HEK293 (cell line): ENCODE measurements around the gene ZNF358.

Source experiments
- CTCF ChIP-seq: fragments of 450-650 bp; formaldehyde crosslinking; IDR thresholded peaks from 2 replicates; pipeline ENCODE4 v1.5.1; 2016; ENCODE audit warnings: missing biosample characterization, missing genetic modification characterization
- GFI1B ChIP-seq: fragments of 450-650 bp; formaldehyde crosslinking; IDR thresholded peaks from 2 replicates; pipeline ENCODE4 v1.5.1; 2016; ENCODE audit warnings: missing biosample characterization, missing genetic modification characterization
- HOXC10 ChIP-seq: sonication (generic); formaldehyde crosslinking; IDR thresholded peaks from 2 replicates; pipeline ENCODE4 v1.8.1; 2023; ENCODE audit warnings: mild to moderate bottlenecking, missing genetic modification reagents
- INSM2 ChIP-seq: fragments of 450-650 bp; formaldehyde crosslinking; IDR thresholded peaks from 2 replicates; pipeline ENCODE4 v1.5.1; 2016; ENCODE audit warnings: missing biosample characterization, missing genetic modification characterization
- KLF8 ChIP-seq: fragments of 450-650 bp; formaldehyde crosslinking; IDR thresholded peaks from 2 replicates; pipeline ENCODE4 v1.5.1; 2016; ENCODE audit warnings: missing biosample characterization, missing genetic modification characterization
- PRDM1 ChIP-seq: fragments of 450-650 bp; formaldehyde crosslinking; IDR thresholded peaks from 2 replicates; pipeline ENCODE4; 2016; ENCODE audit warnings: missing biosample characterization, missing genetic modification characterization
- ZBTB10 ChIP-seq: fragments of 450-650 bp; formaldehyde crosslinking; IDR thresholded peaks from 2 replicates; pipeline ENCODE4 v1.5.1; 2016; ENCODE audit warnings: missing biosample characterization, missing genetic modification characterization
- ZBTB26 ChIP-seq: fragments of 450-650 bp; formaldehyde crosslinking; optimal IDR thresholded peaks from 2 replicates; pipeline ENCODE3; 2016; ENCODE audit warnings: missing biosample characterization, mild to moderate bottlenecking, missing genetic modification characterization
- ZFP69B ChIP-seq: fragments of 450-650 bp; formaldehyde crosslinking; IDR thresholded peaks from 2 replicates; pipeline ENCODE4 v1.5.1; 2016; ENCODE audit warnings: missing biosample characterization, missing genetic modification characterization
- ZNF146 ChIP-seq: fragments of 450-650 bp; formaldehyde crosslinking; IDR thresholded peaks from 2 replicates; pipeline ENCODE4 v1.5.1; 2016; ENCODE audit warnings: missing biosample characterization, missing genetic modification characterization
- ZNF2 ChIP-seq: fragments of 450-650 bp; formaldehyde crosslinking; IDR thresholded peaks from 2 replicates; pipeline ENCODE4 v1.5.1; 2016; ENCODE audit warnings: missing biosample characterization, missing genetic modification characterization
- ZNF223 ChIP-seq: fragments of 450-650 bp; formaldehyde crosslinking; IDR thresholded peaks from 2 replicates; pipeline ENCODE4 v1.5.1; 2016; ENCODE audit warnings: missing biosample characterization, missing genetic modification characterization
- ZNF26 ChIP-seq: fragments of 450-650 bp; formaldehyde crosslinking; IDR thresholded peaks from 2 replicates; pipeline ENCODE4 v1.5.1; 2016; ENCODE audit warnings: missing biosample characterization, missing genetic modification characterization
- ZNF302 ChIP-seq: fragments of 450-650 bp; formaldehyde crosslinking; IDR thresholded peaks from 2 replicates; pipeline ENCODE4 v1.5.1; 2016; ENCODE audit warnings: missing biosample characterization, missing genetic modification characterization, low read depth
- ZNF311 ChIP-seq: fragments of 450-650 bp; formaldehyde crosslinking; IDR thresholded peaks from 2 replicates; pipeline ENCODE4 v1.5.1; 2017; ENCODE audit warnings: missing biosample characterization, missing genetic modification characterization, borderline replicate concordance
- ZNF354C ChIP-seq: fragments of 450-650 bp; formaldehyde crosslinking; IDR thresholded peaks from 2 replicates; pipeline ENCODE4 v1.5.1; 2016; ENCODE audit warnings: missing biosample characterization, missing genetic modification characterization, low read depth, borderline replicate concordance
- ZNF391 ChIP-seq: fragments of 450-650 bp; formaldehyde crosslinking; IDR thresholded peaks from 2 replicates; pipeline ENCODE4 v1.5.1; 2016; ENCODE audit warnings: low read depth, missing biosample characterization, missing genetic modification characterization, borderline replicate concordance
- ZNF433 ChIP-seq: fragments of 450-650 bp; formaldehyde crosslinking; IDR thresholded peaks from 2 replicates; pipeline ENCODE4 v1.5.1; 2016; ENCODE audit warnings: missing biosample characterization, missing genetic modification characterization, low read depth
- ZNF510 ChIP-seq: fragments of 450-650 bp; formaldehyde crosslinking; IDR thresholded peaks from 2 replicates; pipeline ENCODE4 v1.5.1; 2018; ENCODE audit warnings: mild to moderate bottlenecking, missing genetic modification characterization, missing biosample characterization; ENCODE audit not compliant: insufficient replicate concordance
- ZNF513 ChIP-seq: fragments of 450-650 bp; IDR thresholded peaks from 2 replicates; pipeline ENCODE4 v1.5.1; 2018; ENCODE audit warnings: missing biosample characterization, missing genetic modification characterization
- ZNF529 ChIP-seq: fragments of 450-650 bp; formaldehyde crosslinking; IDR thresholded peaks from 2 replicates; pipeline ENCODE4 v1.5.1; 2017; ENCODE audit warnings: missing genetic modification characterization, missing biosample characterization; ENCODE audit not compliant: insufficient replicate concordance
- ZNF560 ChIP-seq: fragments of 450-650 bp; formaldehyde crosslinking; IDR thresholded peaks from 2 replicates; pipeline ENCODE4 v1.5.1; 2017; ENCODE audit warnings: missing biosample characterization, missing genetic modification characterization, borderline replicate concordance
- ZNF561 ChIP-seq: fragments of 450-650 bp; IDR thresholded peaks from 2 replicates; pipeline ENCODE4 v1.5.1; 2018; ENCODE audit warnings: missing biosample characterization, missing genetic modification characterization, borderline replicate concordance
- ZNF626 ChIP-seq: fragments of 450-650 bp; sonication (Bioruptor Pico); formaldehyde crosslinking; IDR thresholded peaks from 2 replicates; pipeline ENCODE4 v1.5.1; 2018; ENCODE audit warnings: missing biosample characterization, missing genetic modification characterization, inconsistent platforms
- ZNF629 ChIP-seq: fragments of 450-650 bp; formaldehyde crosslinking; IDR thresholded peaks from 2 replicates; pipeline ENCODE4 v1.5.1; 2017; ENCODE audit warnings: missing biosample characterization, missing genetic modification characterization
- ZNF670 ChIP-seq: fragments of 450-650 bp; formaldehyde crosslinking; IDR thresholded peaks from 2 replicates; pipeline ENCODE4 v1.5.1; 2016; ENCODE audit warnings: missing biosample characterization, missing genetic modification characterization, low read depth
- ZNF768 ChIP-seq: fragments of 450-650 bp; formaldehyde crosslinking; IDR thresholded peaks from 2 replicates; pipeline ENCODE4 v1.5.1; 2018; ENCODE audit warnings: missing biosample characterization, mild to moderate bottlenecking, missing genetic modification characterization
- ZNF785 ChIP-seq: fragments of 450-650 bp; formaldehyde crosslinking; IDR thresholded peaks from 2 replicates; pipeline ENCODE4 v1.5.1; 2016; ENCODE audit warnings: missing biosample characterization, missing genetic modification characterization
- ZNF792 ChIP-seq: fragments of 450-650 bp; formaldehyde crosslinking; IDR thresholded peaks from 2 replicates; pipeline ENCODE4 v1.5.1; 2016; ENCODE audit warnings: missing biosample characterization, missing genetic modification characterization
- ZSCAN16 ChIP-seq: fragments of 450-650 bp; formaldehyde crosslinking; IDR thresholded peaks from 2 replicates; pipeline ENCODE4 v1.5.1; 2016; ENCODE audit warnings: missing biosample characterization, missing genetic modification characterization

ZNF358 gene

GRCh38 chr19:7505682-7506384 is 10.1 kb upstream of the ZNF358 start (continued):
- TF ChIP-seq ZNF433 (tag by site-specific recombination), result no peak
- no peak for TF ChIP-seq ZNF2 (tag by site-specific recombination)
- no peak for TF ChIP-seq PRDM1 (tag by site-specific recombination)
- TF ChIP-seq ZNF513 (tag by site-specific recombination), result no peak
- no peak for TF ChIP-seq ZNF146 (tag by site-specific recombination)
- TF ChIP-seq HOXC10 (CRISPR knock-in tag), result no peak
- no peak for TF ChIP-seq ZNF311
- no peak for TF ChIP-seq ZNF223 (tag by site-specific recombination)
- no peak for TF ChIP-seq KLF8
- no peak for TF ChIP-seq ZNF302 (tag by site-specific recombination)
- no peak for TF ChIP-seq ZBTB10 (tag by site-specific recombination)
- TF ChIP-seq ZNF626 (tag by site-specific recombination), result no peak
- TF ChIP-seq ZNF391, result no peak
- peak; percentile 43; the same call in 1 of the 2 replicates for TF ChIP-seq ZFP69B (tag by site-specific recombination)
- TF ChIP-seq ZSCAN16, result no peak
- TF ChIP-seq ZNF529 (tag by site-specific recombination), result no peak
- TF ChIP-seq CTCF (tag by site-specific recombination), result no peak
- TF ChIP-seq INSM2 (tag by site-specific recombination), result no peak
- no peak for TF ChIP-seq ZNF354C (tag by site-specific recombination)
- TF ChIP-seq ZNF670 (tag by site-specific recombination), result no peak
- TF ChIP-seq ZBTB26 (tag by site-specific recombination), result peak; percentile 20
- no peak for TF ChIP-seq ZNF629 (tag by site-specific recombination)
- TF ChIP-seq ZNF785, result no peak
- no peak for TF ChIP-seq ZNF510
- no peak for TF ChIP-seq ZNF561 (tag by site-specific recombination)
- no peak for TF ChIP-seq ZNF560 (tag by site-specific recombination)
- no peak for TF ChIP-seq ZNF768 (tag by site-specific recombination)
- TF ChIP-seq GFI1B (tag by site-specific recombination), result no peak
- no peak for TF ChIP-seq ZNF26 (tag by site-specific recombination)
- TF ChIP-seq ZNF792 (tag by site-specific recombination), result no peak
